Psoas muscle (tissue), 8 donors: ENCODE measurements around the gene NR2E1. TPM values are rescaled to one million over a fixed set of nuclear protein-coding genes. Genes with fewer than 3 reads are reported as not detected.
A peak's percentile ranks its signal among the peaks of the same experiment; 100 is the strongest.

Experiments used
- ATAC-seq, 4 donors: fragments of 200-7000 bp; cut with Tn5 transposase; one replicate each; pipeline ENCODE4 v1.9.1; 2020; ENCODE audit warnings: moderate library complexity in 3 of 4, mild to moderate bottlenecking in 2 of 4
- DNase-seq, 2 donors: peaks; one replicate each; pipeline ENCODE4 v3.0.0-alpha.2; 2020
- H3K27ac ChIP-seq: fragments of 200-600 bp; one replicate; pipeline ENCODE4 v1.8.0; 2022
- H3K27me3 ChIP-seq, 3 donors: fragments of 200-600 bp in 1 of 3; one replicate each; pipeline versions ENCODE4 v1.6.1 to v1.8.0; 2013 to 2022; ENCODE audit warnings: low read length in 2 of 3, mild to moderate bottlenecking in 2 of 3, moderate library complexity in 1 of 3; ENCODE audit not compliant: insufficient read depth in 3 of 3
- H3K36me3 ChIP-seq, 2 donors: fragments of 200-600 bp in 1 of 2; one replicate each; pipeline versions ENCODE4 v1.6.1 to v1.8.0; 2013 to 2022; ENCODE audit warnings: low read depth in 1 of 2, mild to moderate bottlenecking in 1 of 2, moderate library complexity in 1 of 2; ENCODE audit not compliant: insufficient read depth in 1 of 2
- H3K4me1 ChIP-seq: fragments of 200-600 bp; one replicate; pipeline ENCODE4 v1.8.0; 2022
- H3K4me3 ChIP-seq: fragments of 200-600 bp; one replicate; pipeline ENCODE4 v1.8.0; 2022; ENCODE audit warnings: mild to moderate bottlenecking
- H3K9me3 ChIP-seq: fragments of 200-600 bp; one replicate; pipeline ENCODE4 v1.8.0; 2022
- WGBS, 3 donors: extraction: QIAGEN DNeasy Blood & Tissue Kit; methylation state at CpG; one replicate each; pipeline versions ENCODE4 v1.1.6 to v1.1.7; 2013; 5-methylcytosine and 5-hydroxymethylcytosine counted together
- intact Hi-C, 2 donors: fragments of 100-400 bp; cut with DNase I; formaldehyde crosslinking; loops; one replicate each; pipeline versions ENCODE4 v1.11.0 to v1.14.2; 2022
- polyA plus RNA-seq, 3 donors: library from polyadenylated mRNA; stranded (reverse); fragments of 200-250 nt; gene quantifications; one replicate each; pipeline ENCODE4 v1.2.3, GENCODE V29; 2013
- total RNA-seq, 4 donors: library from RNA; stranded (reverse); fragmentation: NEBNext Ultra II Directional in 2 of 4; extraction: Animal tissue kit (Norgen Biotek cat#: 25700) in 2 of 4; gene quantifications; one replicate each; pipeline versions ENCODE4 v1.2.1 to v1.2.4, GENCODE V29; 2021 to 2023
- TF ChIP-seq, protein P1 (sequence below): fragments of 200-600 bp; IDR thresholded peaks from one replicate; pipeline ENCODE4 v1.8.0; 2022; ENCODE audit warnings: antibody characterized with exemption
- donor health status: healthy with polysubstance abuse.
- donor health status: DM: no; HTN: no; CAD: no; lungs with moderate emphysema.
- donor health status: Bipolar disorder and iron deficiency.
- donor health status: healthy.
- donor health status: DM: yes; HTN: yes; CAD: no.
- donor health status: DM: no; HTN: no; CAD: no.
- donor health status: DM: no; HTN: no; CAD: no.
- donor health status: DM: yes; HTN: yes; CAD: no.

The NR2E1 gene
- total and polyA plus RNA-seq, 7 donors: 0.01 TPM; not detected in 6

DNA sequence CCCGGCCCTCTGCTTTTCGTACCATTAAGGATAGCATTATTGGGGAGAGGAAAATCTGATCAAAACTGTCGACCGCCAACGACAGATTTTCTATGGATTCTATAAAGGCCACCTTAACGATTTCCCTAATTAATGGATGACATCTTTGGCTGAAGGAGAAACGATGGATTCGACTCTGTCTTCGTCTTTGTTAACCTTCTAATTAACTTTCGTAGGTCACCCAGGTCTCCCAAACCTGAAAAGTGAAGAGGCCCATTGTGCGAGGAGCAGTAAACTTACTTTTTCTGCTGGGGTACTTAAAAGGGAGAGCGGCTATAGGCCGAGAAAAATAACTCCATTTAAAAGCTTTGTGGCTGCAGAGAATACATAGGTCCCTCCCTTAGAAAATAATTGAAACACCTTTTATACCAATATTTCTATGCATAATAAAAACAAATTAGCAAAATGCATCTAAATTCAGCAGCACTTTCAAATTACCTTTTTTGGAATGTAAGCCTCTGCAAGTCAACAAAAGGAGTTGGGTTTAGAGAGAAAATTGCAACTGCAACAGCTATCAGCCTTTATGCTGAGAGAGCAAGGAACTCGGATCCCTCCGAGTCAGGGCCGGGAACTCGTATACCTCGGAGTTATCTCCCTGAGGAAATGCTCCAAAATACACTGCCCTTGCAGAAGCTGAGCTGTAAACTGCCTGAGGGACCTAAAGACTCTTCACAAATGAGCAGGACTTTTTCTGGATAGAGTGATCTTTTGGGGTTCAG is 31.4 kb upstream of the NR2E1 start:
- Histone ChIP-seq H3K9me3 (no peaks in the 10 kb centered on the region), H3K4me1 (peaks cover 17% of the 10 kb centered on the region), H3K27ac (peak overlapping the region; percentile 81), H3K4me3 (peak overlapping the region; percentile 68), H3K36me3 (no peaks in the 10 kb centered on the region), H3K27me3 (no peaks in the 10 kb centered on the region)
- DNase-seq (no peak), ATAC-seq (no peak)
- 47 to 52% (median 49%) methylated on average over 18 of the region's 18 CpGs for WGBS, 3 donors
- TF ChIP-seq, protein P1, sequence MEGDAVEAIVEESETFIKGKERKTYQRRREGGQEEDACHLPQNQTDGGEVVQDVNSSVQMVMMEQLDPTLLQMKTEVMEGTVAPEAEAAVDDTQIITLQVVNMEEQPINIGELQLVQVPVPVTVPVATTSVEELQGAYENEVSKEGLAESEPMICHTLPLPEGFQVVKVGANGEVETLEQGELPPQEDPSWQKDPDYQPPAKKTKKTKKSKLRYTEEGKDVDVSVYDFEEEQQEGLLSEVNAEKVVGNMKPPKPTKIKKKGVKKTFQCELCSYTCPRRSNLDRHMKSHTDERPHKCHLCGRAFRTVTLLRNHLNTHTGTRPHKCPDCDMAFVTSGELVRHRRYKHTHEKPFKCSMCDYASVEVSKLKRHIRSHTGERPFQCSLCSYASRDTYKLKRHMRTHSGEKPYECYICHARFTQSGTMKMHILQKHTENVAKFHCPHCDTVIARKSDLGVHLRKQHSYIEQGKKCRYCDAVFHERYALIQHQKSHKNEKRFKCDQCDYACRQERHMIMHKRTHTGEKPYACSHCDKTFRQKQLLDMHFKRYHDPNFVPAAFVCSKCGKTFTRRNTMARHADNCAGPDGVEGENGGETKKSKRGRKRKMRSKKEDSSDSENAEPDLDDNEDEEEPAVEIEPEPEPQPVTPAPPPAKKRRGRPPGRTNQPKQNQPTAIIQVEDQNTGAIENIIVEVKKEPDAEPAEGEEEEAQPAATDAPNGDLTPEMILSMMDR: no peak
- intact Hi-C loops: no loop called here

DNA sequence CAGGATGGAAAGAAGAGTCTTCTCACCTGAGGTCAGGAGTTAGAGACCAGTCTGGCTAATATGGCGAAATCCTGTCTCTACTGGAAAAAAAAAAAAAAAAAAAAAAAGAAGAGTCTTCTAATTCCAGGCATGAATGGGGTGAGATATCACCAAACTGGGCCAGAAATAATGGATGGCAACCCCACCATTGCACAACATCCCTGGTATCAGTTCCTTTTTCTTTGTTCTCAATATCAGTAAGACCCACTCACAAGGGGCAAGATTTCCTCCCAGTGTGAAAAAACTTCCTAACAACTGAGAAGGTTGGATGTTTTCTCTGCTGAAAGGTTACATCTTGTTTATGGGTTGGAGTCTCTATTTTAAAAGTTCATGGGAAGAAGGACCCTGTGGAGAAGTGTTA is 23.6 kb upstream of the NR2E1 start:
- no peaks in the 10 kb centered on the region for H3K9me3 ChIP-seq
- no peak overlapping the region for H3K4me3 ChIP-seq
- ATAC-seq (no peak), DNase-seq (no peak)
- intact Hi-C loops: no loop called here
- WGBS, 3 donors: 80 to 94% (median 88%) methylated on average over 1 of the region's 1 CpG
- no peaks in the 10 kb centered on the region for H3K27me3 ChIP-seq
- no peaks in the 10 kb centered on the region for H3K36me3 ChIP-seq
- no peaks in the 10 kb centered on the region for H3K4me1 ChIP-seq
- no peak overlapping the region for H3K27ac ChIP-seq
- TF ChIP-seq, protein P1: no peak

DNA sequence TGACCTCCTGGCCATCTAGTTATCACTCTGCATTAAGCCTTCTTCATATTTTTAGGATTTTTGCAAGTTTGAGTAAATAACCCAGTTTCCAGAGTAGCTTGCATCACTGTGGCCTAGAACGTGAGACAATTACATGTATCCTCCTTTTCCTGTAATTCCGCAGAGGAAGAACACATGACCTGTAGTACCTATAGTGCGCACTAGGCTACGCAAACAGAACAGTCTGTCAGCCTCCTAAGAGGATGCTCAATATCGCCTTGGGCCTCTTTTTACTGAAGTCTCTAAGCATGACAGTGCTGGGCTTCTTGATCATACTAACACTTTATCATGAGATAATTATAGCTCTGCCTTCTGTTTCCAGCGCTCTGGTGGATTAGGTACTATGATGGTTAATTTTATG is 20.2 kb upstream of the NR2E1 start:
- TF ChIP-seq, protein P1: no peak
- Histone ChIP-seq H3K4me3 (no peak overlapping the region), H3K36me3 (no peaks in the 10 kb centered on the region), H3K4me1 (no peaks in the 10 kb centered on the region), H3K27me3 (peaks cover 0 to 28% (median 9%) of the 10 kb centered on the region in 3 donors), H3K27ac (no peak overlapping the region), H3K9me3 (no peaks in the 10 kb centered on the region)
- 83 to 91% (median 83%) methylated on average over 6 of the region's 6 CpGs for WGBS, 3 donors
- no peak for ATAC-seq
- intact Hi-C loops: no loop called here
- no peak for DNase-seq

DNA sequence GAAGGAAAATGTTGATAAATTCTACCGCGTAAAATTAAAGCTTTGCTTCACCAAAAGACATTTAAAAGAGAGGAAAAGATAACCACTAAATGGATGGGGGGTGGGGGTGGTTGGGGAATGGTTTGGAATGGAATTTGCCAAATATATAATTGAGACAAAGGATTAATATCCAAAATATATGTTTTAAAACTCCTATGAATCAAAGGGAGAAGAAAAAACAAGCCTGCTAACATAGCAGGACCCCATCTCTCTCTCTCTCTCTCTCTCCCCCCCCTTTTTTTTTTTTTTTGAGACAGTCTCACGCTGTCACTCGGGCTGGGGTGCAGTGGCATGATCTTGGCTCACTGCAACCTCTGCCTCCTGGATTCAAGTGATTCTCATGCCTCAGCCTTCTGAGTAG is 13.4 kb upstream of the NR2E1 start:
- Histone ChIP-seq H3K27me3 (peaks cover 0 to 95% (median 23%) of the 10 kb centered on the region in 3 donors), H3K4me3 (no peak overlapping the region), H3K9me3 (no peaks in the 10 kb centered on the region), H3K4me1 (peaks cover 4% of the 10 kb centered on the region), H3K36me3 (no peaks in the 10 kb centered on the region), H3K27ac (no peak overlapping the region)
- intact Hi-C loops: no loop called here
- DNase-seq (no peak), ATAC-seq (no peak)
- 74 to 75% (median 75%) methylated on average over 3 to 4 of the region's 4 CpGs for WGBS, 3 donors
- TF ChIP-seq, protein P1: no peak
